Measurements from ENCODE around the gene MARVELD3. TPM values are rescaled to one million over a fixed set of nuclear protein-coding genes. Genes with fewer than 3 reads are reported as not detected.

MARVELD3 gene
- total RNA-seq, 1 donor from 2014 or later, result 17.0 TPM

DNA sequence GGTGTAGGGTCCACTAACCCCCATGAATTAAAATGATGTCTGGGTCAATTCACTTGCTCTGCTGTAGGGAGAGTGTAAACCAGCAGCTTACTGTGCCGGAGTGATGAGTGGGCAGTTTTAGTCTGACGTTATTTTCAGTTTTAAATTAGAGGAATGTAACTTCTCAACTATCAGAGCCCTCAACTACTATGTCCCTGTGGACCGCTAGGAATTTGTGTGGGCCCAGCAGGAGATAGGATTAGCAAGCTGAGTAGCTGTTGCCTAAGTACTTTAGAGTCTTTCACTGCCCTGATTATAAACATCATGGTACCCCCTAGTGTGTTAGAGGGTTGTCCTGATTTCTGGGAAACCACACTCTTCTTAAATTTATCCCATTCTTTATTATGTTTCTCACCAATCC lies 11.4 kb downstream of the MARVELD3 start:
- peaks cover 7% of the 10 kb centered on the region for H3K4me1 Mint-ChIP-seq (ENCODE audit: unreplicated experiment)
- H3K36me3 Mint-ChIP-seq, result peaks cover 7% of the 10 kb centered on the region
- DNase-seq (ENCODE audit: extremely low spot score, unreplicated experiment), result no peak
- no peaks in the 10 kb centered on the region for H3K9me3 Mint-ChIP-seq
- no peak overlapping the region for H3K27ac Mint-ChIP-seq
- no peak overlapping the region for H3K4me3 Mint-ChIP-seq
- H3K27me3 Mint-ChIP-seq, result no peaks in the 10 kb centered on the region
- TF ChIP-seq, protein P1, sequence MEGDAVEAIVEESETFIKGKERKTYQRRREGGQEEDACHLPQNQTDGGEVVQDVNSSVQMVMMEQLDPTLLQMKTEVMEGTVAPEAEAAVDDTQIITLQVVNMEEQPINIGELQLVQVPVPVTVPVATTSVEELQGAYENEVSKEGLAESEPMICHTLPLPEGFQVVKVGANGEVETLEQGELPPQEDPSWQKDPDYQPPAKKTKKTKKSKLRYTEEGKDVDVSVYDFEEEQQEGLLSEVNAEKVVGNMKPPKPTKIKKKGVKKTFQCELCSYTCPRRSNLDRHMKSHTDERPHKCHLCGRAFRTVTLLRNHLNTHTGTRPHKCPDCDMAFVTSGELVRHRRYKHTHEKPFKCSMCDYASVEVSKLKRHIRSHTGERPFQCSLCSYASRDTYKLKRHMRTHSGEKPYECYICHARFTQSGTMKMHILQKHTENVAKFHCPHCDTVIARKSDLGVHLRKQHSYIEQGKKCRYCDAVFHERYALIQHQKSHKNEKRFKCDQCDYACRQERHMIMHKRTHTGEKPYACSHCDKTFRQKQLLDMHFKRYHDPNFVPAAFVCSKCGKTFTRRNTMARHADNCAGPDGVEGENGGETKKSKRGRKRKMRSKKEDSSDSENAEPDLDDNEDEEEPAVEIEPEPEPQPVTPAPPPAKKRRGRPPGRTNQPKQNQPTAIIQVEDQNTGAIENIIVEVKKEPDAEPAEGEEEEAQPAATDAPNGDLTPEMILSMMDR (conservative IDR thresholded peaks at IDR 0.05), result no peak

DNA sequence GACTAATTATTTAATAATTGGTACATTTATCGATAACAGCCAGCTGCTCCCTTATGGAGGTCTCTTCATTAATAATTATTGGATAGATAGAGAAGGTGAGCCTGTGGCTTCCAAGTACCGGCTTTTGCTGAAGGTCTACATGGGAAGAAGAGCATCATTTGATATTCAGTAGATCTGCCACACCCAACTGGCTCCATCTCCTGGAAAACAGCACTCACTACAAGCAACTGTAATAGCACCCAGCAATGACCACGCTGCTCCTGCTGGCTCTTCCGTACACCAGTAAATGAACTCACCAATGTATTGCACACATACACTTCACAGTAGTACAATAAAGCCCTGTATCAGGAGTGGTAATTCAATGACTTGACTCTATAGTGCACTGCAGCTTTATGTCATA lies 19.5 kb downstream of the MARVELD3 start:
- Mint-ChIP-seq H3K27me3 (no peaks in the 10 kb centered on the region), H3K9me3 (no peaks in the 10 kb centered on the region), H3K4me3 (no peak overlapping the region), H3K4me1 (ENCODE audit: unreplicated experiment) (no peaks in the 10 kb centered on the region), H3K27ac (no peak overlapping the region), H3K36me3 (peaks cover 23% of the 10 kb centered on the region)
- DNase-seq (ENCODE audit: extremely low spot score, unreplicated experiment), result no peak
- TF ChIP-seq, protein P1 (conservative IDR thresholded peaks at IDR 0.05), result peak; percentile 58

- TF ChIP-seq, protein P1 (conservative IDR thresholded peaks at IDR 0.05), result no peak
- H3K4me3 Mint-ChIP-seq, result no peak overlapping the region
- peaks cover 27% of the 10 kb centered on the region for H3K36me3 Mint-ChIP-seq
- DNase-seq (ENCODE audit: extremely low spot score, unreplicated experiment), result no peak
- H3K27ac Mint-ChIP-seq, result no peak overlapping the region
- H3K27me3 Mint-ChIP-seq, result no peaks in the 10 kb centered on the region
- H3K9me3 Mint-ChIP-seq, result no peaks in the 10 kb centered on the region
- no peaks in the 10 kb centered on the region for H3K4me1 Mint-ChIP-seq (ENCODE audit: unreplicated experiment)
Measured at GRCh38 chr16:71647391-71647790, 21.4 kb downstream of the MARVELD3 start.

GRCh38 chr16:71648162-71648561 lies 22.2 kb downstream of the MARVELD3 start:
- TF ChIP-seq, protein P1 (conservative IDR thresholded peaks at IDR 0.05), result no peak
- Mint-ChIP-seq H3K9me3 (no peaks in the 10 kb centered on the region), H3K4me1 (ENCODE audit: unreplicated experiment) (no peaks in the 10 kb centered on the region), H3K4me3 (no peak overlapping the region), H3K36me3 (peaks cover 24% of the 10 kb centered on the region), H3K27me3 (no peaks in the 10 kb centered on the region), H3K27ac (no peak overlapping the region)
- DNase-seq (ENCODE audit: extremely low spot score, unreplicated experiment), result no peak

GRCh38 chr16:71648921-71649320 lies 22.9 kb downstream of the MARVELD3 start:
- no peaks in the 10 kb centered on the region for H3K27me3 Mint-ChIP-seq
- TF ChIP-seq, protein P1 (conservative IDR thresholded peaks at IDR 0.05), result peak; percentile 55
- H3K27ac Mint-ChIP-seq, result no peak overlapping the region
- H3K4me1 Mint-ChIP-seq (ENCODE audit: unreplicated experiment), result no peaks in the 10 kb centered on the region
- H3K4me3 Mint-ChIP-seq, result no peak overlapping the region
- peaks cover 24% of the 10 kb centered on the region for H3K36me3 Mint-ChIP-seq
- H3K9me3 Mint-ChIP-seq, result no peaks in the 10 kb centered on the region
- DNase-seq (ENCODE audit: extremely low spot score, unreplicated experiment), result no peak

- DNase-seq (ENCODE audit: extremely low spot score, unreplicated experiment), result no peak
- Mint-ChIP-seq H3K4me3 (no peak overlapping the region), H3K27ac (no peak overlapping the region), H3K9me3 (no peaks in the 10 kb centered on the region), H3K36me3 (peaks cover 24% of the 10 kb centered on the region), H3K27me3 (no peaks in the 10 kb centered on the region), H3K4me1 (ENCODE audit: unreplicated experiment) (no peaks in the 10 kb centered on the region)
- TF ChIP-seq, protein P1 (conservative IDR thresholded peaks at IDR 0.05), result no peak
Measured at GRCh38 chr16:71649704-71650103, 23.7 kb downstream of the MARVELD3 start.

Data from type B pancreatic cell (in vitro differentiated cells).